HG03565 (cell line): ENCODE measurements around the gene SYNJ2.
"Not testable (repeated sequence)": the region's sequence is repeated elsewhere in the genome, so short reads cannot be mapped to it uniquely, and the experiment has no call there.

Experiments
- ATAC-seq: cut with Tn5 transposase; IDR thresholded peaks from one replicate; pipeline ENCODE4 v1.9.1; 2021; ENCODE audit warnings: mild to moderate bottlenecking, moderate library complexity; ENCODE audit not compliant: unreplicated experiment

The SYNJ2 gene, protein sequence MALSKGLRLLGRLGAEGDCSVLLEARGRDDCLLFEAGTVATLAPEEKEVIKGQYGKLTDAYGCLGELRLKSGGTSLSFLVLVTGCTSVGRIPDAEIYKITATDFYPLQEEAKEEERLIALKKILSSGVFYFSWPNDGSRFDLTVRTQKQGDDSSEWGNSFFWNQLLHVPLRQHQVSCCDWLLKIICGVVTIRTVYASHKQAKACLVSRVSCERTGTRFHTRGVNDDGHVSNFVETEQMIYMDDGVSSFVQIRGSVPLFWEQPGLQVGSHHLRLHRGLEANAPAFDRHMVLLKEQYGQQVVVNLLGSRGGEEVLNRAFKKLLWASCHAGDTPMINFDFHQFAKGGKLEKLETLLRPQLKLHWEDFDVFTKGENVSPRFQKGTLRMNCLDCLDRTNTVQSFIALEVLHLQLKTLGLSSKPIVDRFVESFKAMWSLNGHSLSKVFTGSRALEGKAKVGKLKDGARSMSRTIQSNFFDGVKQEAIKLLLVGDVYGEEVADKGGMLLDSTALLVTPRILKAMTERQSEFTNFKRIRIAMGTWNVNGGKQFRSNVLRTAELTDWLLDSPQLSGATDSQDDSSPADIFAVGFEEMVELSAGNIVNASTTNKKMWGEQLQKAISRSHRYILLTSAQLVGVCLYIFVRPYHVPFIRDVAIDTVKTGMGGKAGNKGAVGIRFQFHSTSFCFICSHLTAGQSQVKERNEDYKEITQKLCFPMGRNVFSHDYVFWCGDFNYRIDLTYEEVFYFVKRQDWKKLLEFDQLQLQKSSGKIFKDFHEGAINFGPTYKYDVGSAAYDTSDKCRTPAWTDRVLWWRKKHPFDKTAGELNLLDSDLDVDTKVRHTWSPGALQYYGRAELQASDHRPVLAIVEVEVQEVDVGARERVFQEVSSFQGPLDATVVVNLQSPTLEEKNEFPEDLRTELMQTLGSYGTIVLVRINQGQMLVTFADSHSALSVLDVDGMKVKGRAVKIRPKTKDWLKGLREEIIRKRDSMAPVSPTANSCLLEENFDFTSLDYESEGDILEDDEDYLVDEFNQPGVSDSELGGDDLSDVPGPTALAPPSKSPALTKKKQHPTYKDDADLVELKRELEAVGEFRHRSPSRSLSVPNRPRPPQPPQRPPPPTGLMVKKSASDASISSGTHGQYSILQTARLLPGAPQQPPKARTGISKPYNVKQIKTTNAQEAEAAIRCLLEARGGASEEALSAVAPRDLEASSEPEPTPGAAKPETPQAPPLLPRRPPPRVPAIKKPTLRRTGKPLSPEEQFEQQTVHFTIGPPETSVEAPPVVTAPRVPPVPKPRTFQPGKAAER (N-terminal part only)

DNA sequence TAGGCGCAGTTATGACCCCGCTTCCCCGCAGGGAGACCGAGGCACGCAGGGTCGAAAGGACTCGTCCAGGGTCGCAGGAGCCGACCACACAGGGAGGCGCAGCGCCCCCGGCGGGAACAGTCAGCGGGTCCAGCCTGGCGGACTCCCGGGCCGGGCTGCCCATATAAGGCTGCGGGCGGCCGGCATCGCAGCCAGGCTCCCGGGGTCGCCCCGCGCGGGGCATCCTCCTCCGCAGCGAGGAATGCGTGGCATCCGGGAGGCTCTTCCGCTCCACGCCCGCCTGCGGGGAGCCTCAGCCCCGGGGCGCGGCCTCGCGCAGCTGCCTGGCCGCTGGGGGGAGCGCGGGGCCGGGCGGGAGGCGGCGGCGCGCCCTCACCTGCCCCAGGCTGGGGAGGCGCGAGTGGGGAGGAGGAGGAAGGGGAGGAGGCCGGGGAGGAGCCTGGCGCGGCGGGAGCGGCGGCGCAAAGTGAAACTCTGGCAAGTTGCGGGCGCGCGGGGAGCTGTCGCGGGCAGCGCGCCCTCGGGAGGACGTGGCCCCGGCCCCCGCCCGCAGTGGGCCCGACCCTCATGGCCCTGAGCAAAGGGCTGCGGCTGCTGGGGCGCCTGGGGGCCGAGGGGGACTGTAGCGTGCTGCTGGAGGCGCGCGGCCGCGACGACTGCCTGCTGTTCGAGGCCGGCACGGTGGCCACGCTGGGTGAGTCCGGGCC is at the start of gene SYNJ2:
TSS of gene SYNJ2 (plus strand) at position 469 of the 707 bp plus-strand sequence. CDS start at position 568, 99 bp downstream.
- peak; percentile 75 for ATAC-seq

DNA sequence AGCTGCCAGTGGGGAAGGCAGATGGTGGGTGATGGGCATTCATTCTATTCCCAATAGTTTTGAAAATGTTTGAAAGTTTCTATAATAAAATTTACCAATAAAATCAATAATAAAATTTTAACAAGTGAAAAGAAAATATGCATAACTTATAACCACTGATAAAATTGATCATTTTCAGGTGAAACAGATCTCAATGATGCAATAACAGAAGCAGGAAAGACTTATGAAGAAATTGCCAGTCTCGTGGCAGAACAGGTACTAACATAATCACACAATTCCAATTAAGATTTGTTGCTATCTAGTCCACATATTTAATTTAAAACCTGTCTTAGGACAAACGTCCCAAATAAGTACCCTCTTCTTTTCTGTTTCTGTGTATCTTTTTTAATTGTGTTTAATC is 45.9 kb upstream of the SYNJ2 start:
- no peak for ATAC-seq

DNA sequence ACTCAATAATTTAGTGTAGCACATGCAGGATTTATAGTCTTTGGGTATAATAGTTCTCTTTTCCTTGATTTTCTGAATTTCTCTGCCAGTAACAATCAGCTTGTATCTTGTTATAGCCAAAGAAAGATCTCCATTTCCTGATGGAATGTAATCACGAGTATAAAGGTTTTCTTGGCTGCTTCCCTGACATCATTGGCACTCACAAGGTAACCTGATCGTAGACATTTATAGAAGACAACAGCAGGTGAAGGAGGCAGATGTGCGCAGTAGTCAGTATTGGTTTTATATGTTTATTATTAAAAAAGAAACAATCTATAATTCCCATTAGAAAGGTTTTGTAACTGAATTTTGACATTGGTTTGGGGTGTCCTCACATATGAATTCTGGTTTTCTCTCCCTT is 44.3 kb upstream of the SYNJ2 start:
- ATAC-seq: no peak

DNA sequence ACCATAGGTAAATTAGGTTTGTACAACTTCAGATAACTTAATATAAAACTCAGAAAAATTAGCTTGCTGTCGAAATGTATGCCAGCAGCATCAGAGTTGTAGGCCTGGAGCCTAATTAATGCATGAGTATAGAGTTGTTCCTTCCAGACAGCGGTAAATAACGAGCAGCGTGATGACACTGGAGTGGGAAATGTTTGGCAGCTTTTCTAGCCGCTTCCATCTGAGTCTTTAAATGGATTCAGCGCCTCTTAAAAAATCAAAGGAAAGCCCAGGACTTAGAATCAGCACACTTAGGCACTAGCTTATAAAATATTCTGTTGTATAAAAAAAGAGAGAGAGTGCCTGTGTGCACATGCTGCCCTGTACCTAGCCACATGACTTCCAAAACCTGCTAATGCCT is 43.7 kb upstream of the SYNJ2 start:
- ATAC-seq: no peak

DNA sequence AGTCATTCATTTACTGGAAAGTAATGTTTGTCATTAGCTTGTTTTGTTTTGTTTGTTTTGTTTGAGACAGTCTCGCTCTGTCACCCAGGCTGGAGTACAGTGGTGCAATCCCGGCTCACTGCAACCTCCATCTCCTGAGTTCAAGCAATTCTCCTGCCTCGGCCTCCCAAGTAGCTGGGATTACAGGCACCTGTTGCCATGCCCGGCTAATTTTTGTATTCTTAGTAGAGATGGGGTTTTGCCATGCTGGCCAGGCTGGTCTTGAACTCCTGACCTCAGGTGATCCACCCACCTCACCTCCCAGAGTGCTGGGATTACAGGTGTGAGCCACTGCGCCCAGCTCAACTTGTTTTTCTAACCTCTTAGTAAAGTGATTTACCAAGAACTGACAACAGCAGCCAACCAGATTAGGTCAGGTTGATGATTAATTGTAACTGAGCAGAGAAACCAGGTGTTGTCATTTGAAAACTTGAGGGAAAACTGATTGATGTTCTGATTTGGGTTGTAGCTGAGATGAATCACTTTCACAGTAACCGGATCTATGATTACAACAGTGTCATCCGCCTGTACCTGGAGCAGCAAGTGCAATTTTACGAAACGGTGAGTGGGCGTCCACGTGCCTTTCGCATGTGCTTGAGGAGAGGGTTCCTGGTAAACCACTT is 41.2 kb upstream of the SYNJ2 start:
- ATAC-seq: not testable (repeated sequence)

DNA sequence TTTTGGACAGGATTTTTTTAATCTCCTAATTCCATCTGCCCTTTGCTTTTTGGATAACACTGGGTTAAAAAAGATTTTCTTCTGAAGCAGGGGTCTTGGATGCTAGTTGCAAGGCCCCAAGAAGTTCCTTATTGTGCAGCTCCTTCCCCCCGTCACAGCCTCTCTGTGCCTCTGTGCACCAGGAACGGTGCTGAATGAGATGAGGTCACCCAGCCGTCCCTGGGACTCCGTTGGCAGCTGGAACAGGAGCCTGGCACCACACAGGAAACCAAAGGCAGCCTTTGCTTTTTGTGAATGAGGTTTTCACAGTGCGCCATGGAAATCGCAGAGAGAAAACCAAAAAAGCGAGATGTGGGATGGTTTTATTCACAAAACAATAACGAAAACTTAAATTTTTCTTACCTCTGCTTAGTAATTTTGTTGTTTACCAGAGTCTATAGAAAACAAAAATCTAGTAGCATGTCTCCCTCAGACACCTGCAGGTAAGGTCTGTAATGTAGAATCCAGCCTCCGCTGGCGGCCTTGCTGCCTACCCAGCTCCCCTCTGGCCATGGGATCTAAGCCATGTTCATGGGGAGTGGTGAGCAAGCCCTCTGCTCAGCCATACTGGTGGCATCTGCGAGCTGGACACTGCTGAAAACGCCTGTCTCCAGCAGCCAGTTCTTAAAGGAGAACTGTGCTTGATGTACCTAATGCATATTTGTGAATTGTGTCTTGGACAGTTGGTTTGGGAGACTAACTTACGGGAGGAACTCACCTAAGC is 40.4 kb upstream of the SYNJ2 start:
- no peak for ATAC-seq

DNA sequence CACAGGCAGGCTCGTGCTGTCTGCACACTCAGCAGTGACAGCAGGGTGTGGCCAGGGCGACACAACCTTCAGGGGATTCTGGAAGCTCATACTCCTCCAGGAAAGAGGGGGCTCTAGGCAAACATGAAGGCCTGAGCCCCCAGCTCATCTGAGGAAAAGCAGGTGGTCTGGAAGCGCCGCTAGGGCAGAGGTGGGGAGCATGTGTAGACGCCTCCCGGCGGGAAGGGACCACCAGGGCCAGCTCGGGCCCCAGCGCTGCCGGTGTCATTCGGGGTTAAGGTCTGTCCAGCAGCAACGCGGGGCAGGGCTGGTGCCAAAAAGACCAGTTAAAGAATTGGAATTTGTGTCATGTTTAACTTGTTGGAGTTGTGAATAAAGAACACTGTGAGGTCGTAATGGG is 39.3 kb upstream of the SYNJ2 start:
- no peak for ATAC-seq

DNA sequence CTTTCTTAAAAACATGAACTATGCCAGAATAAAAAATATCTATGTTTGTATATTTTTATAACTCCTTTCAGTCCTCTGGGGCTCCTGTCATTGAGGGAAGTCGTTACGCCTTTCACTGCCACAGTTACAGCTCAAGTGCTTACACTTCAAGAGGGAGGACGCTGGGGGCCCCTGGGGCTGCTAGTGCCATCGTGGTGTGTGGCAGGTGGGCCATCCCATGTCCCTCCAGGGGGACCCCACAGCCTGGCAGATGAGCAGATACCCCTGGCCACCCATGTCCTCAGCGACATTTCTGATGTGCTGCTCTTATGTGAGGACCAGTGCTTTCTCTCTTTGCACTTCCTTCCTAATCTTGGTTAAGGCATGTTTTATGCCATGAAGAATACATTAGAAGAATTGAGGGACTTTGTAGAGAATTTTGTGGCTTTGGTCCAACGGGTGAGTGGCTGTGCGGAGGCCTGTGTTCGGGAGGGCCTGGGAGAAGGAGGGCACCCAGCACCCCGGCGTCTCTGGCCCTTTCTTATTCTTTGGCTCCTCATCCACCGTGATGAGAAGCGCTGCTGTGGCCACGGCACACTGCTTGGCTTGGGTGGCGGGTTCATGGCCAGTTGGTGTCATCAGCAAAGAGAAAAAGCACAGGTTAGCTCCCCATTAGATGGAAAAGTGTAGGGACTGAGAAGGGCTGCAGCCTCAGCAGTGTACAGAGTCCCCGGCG is 38.3 kb upstream of the SYNJ2 start:
- ATAC-seq: no peak

DNA sequence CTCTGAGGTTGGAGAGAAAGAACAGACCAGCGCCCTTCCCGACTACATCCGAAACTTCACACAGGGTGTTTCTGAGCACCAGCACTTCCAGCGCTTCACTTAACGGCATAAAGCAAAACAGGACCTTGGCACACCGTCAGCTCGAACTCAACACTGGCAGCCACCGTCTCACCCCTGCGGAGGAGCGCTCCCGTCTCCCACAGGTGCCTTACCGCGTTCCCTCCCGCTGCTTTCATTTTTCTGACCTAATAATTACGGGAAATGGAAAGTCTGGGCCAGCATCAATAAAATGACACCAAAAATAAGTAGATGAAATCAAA is 37.7 kb upstream of the SYNJ2 start:
- no peak for ATAC-seq

DNA sequence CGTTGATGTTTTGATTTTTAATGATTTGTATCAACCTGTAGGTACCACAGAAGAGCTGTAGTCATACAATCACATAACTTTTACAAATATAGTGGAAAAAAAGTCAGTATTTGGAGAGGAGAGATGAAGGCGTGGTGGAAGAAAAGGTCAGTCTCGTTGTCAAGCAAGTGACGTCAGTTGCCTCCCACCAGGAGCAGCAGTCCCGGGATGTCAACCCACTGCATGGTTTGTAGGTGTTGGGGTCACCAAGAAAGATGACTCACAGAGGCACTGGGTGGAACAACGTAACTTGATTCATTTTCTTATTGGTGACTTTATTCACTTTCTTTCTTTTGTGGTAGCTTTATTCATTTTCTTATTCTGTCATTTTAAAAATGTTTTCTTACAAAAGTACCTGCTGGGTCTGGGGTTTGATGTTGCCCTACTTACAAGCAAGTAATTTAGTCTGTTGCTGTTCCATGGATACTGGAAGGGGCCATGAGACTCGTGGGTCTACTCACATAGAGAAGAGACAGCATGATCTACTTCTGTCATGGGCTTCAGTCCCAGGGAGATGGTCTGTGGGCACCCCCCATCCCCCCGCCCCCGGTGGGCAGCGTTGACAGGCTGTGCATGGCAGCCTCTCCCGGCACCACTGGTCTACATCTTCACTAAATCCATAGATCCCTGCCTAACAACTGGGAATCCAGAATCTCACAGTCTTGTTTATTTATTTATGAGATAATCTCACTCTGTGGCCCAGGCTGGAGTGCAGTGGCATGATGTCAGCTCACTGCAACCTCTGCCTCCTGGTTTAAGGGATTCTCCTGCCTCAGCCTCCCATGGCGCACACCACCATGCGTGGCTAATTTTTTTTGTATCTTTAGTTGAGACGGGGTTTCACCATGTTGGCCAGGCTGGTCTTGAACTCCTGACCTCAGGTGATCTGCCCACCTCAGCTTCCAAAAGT is 36.4 kb upstream of the SYNJ2 start:
- ATAC-seq: no peak

DNA sequence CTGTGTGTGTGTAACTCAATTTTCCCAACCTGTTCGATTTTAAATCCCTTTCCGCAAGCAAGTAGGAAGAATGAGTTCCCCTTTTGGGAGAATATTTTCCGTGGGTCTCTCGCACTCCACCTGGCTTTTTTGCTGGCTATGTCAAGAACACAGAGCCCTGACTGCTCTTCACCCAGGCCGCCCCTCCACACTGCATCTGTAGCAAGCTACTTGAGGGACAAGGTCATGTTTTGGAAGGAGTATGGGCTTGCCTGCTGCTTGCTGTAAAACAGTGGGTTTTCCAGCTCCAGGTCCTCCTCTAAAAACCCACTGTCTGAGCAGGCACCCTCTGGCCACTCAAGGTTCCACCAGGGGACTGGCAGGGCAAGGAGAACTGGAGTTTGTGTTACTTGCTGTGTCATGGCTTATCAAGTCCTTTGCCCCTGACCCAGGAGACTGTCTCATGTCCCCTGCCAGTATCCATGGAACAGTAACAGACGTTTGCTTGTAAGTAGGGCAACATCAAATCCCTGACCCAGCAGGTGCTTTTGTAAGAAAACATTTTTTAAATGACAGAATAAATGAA is 35.5 kb upstream of the SYNJ2 start:
- no peak for ATAC-seq

DNA sequence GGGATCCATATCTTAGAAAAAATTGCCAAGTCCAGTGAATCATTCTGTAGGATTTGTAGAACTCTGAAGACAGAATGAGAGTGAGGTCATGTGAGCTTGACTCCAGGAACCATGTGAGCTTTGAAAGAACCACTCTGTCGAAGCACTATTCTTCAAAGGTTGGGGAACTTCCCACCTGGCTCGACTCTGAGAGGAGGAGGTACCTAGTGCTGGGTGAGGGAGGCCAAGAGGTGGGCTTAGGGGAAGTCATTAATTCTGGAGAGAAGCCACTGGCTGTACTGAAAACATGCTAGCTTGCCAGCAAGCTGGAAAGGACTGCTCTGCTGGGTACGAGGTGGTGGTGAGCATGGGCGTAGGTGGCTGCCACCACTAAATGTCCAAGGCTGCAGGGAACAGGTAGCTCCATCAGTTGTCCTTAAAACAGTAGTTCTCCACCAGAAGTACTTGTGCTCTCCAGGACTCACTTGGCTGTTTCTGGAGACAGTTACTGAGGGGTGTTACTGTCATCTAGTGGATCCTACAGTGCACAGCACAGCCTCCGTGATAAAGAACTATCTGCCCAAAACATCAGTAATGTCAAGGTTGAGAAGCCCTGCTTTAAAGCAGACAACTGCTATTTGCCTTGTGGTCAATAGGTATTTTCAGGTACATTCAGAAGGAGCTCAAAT is 34.7 kb upstream of the SYNJ2 start:
- ATAC-seq: no peak

DNA sequence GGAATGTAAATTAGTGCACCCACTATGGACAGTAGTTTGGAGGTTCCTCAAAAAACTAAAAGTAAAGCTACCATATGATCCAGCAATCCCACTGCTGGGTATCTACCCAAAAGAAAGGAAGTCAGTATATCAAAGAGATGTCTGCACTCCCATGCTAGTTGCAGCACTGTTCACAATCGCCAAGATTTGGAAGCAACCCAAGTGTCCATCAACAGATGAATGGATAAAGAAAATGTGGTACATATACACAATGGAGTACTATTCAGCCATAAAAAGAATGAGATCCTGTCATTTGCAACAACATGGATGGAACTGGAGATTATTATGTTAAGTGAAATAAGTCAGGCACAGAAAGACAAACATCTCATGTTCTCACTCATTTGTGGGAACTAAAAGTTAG is 30.8 kb upstream of the SYNJ2 start:
- not testable (repeated sequence) for ATAC-seq

DNA sequence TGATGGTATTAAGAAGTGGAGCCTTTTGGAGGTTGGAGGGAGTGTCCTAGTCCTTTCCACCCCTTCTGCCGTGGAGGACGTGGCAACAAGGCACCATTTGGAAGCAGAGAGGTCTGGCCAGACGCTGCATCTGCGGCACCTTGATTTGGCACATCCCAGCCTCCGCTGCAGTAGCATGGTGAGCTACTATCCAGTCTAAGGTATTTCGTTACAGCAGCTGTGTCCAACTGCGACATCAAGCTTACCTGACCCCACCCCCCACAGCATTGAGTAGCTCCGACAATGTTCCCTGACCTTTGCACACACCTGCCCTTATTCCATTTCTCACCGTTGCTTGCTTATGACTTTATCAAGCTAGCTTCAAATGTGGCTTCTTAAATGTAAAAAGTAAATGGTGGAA is 29.8 kb upstream of the SYNJ2 start:
- ATAC-seq: no peak

DNA sequence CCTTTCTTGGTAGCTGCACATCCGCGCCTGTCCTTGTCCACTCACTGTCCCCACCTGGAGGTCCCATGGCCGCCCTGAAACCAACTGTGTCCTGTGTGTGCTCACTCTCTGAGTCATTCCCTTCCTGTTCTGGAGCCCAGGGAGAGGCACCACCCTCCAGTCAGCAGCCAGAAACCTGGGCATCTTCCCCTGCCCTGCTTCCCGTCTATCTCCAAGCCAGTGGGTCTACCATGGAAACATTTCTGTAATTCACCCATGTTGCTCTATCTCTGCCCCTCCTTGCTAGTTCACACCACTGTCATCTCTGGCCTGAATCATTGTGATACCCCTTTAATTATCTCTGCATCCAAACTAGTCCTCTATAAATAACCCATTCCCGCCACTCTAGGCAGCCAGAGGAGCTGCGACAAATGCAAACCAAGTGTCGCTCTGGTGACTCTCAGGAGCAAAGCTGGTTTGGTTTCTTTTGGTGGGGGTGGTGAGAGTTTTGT is 28.8 kb upstream of the SYNJ2 start:
- no peak for ATAC-seq

DNA sequence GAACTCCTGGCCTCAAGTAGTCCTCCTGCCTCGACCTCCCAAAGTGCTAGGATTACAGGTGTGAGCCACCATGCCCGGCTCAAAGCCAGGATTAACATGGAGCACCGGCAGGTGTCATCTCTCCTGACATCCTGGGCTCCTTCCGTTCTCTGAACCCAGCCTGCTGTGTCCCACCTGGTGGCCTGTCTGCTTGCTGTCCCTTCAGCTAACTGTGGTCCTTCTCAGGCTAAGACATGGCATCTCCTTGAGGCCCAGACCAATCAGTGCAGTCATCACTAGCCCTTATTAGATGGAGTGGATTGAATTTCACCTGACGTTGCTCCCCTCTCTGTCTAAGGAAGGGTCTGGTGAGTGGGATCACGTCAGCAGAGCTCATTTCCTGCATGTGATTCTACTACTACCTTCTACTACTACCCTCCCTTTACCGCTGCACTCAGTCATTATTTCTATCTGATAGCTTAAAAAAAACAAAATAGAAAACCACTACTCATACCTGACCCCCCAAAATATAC is 28.0 kb upstream of the SYNJ2 start:
- ATAC-seq: no peak
